Skeletal muscle tissue (tissue), 4 donors: ENCODE results near the gene METTL8. TPM values are rescaled to one million over a fixed set of nuclear protein-coding genes. Genes with fewer than 3 reads are reported as not detected.

ENCODE experiments used
- H3K27ac ChIP-seq: one replicate; pipeline ENCODE4 v1.7.0; 2013; ENCODE audit warnings: mild to moderate bottlenecking, low read depth, low read length, inconsistent platforms
- H3K27me3 ChIP-seq, 3 donors: one replicate each; pipeline ENCODE4 v1.7.0; 2013; ENCODE audit warnings: low read length in 3 of 3; ENCODE audit not compliant: control insufficient read depth in 3 of 3, insufficient read depth in 3 of 3
- H3K36me3 ChIP-seq, 3 donors: one replicate each; pipeline ENCODE4 v1.7.0; 2013; ENCODE audit warnings: low read length in 3 of 3; ENCODE audit not compliant: control insufficient read depth in 3 of 3, insufficient read depth in 3 of 3
- H3K4me1 ChIP-seq, 3 donors: one replicate each; pipeline ENCODE4 v1.7.0; 2013; ENCODE audit warnings: low read length in 3 of 3, mild to moderate bottlenecking in 3 of 3; ENCODE audit not compliant: control insufficient read depth in 3 of 3, insufficient read depth in 3 of 3
- H3K4me3 ChIP-seq, 3 donors: one replicate each; pipeline ENCODE4 v1.7.0; 2013; ENCODE audit warnings: low read length in 3 of 3
- H3K9ac ChIP-seq, 3 donors: one replicate each; pipeline ENCODE4 v1.7.0; 2013; ENCODE audit warnings: low read length in 3 of 3, mild to moderate bottlenecking in 3 of 3, moderate library complexity in 2 of 3, low read depth in 1 of 3
- H3K9me3 ChIP-seq, 3 donors: one replicate each; pipeline ENCODE4 v1.7.0; 2013; ENCODE audit warnings: low read length in 3 of 3; ENCODE audit not compliant: control insufficient read depth in 3 of 3
- total RNA-seq: library from RNA; depleted of rRNA; stranded (reverse); fragments of >200 nt; gene quantifications from one replicate; pipeline ENCODE4 v1.2.3, GENCODE V29; 2014
- donor health status: Osteomylitis.

Gene METTL8, protein sequence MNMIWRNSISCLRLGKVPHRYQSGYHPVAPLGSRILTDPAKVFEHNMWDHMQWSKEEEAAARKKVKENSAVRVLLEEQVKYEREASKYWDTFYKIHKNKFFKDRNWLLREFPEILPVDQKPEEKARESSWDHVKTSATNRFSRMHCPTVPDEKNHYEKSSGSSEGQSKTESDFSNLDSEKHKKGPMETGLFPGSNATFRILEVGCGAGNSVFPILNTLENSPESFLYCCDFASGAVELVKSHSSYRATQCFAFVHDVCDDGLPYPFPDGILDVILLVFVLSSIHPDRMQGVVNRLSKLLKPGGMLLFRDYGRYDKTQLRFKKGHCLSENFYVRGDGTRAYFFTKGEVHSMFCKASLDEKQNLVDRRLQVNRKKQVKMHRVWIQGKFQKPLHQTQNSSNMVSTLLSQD
- 8.4 TPM for total RNA-seq

DNA sequence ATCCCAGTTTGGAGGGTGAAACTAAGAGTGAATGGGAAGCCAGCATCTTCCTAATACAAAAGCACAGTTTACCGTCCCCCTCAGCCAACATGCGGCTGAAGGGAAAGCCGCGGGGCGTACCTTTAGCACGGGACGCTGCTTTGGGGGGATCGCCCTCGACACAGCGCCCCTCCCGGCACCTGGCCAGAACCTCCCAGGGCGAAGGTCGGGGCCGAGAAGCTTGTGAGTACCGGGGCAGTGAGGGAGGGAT lies at the start of gene METTL8:
Gene METTL8 (minus strand): TSS at position 228 of the 250 bp plus-strand sequence. CDS start 41,805 bp downstream, outside the sequence.
- peak within 1 kb of the TSS; percentile 88 for H3K27ac ChIP-seq
- peaks cover 7 to 8% (median 8%) of the 10 kb centered on the region in 3 donors for H3K36me3 ChIP-seq
- peak within 1 kb of the TSS; percentile 79 to 92 (median 88) for H3K9ac ChIP-seq
- no peaks in the 10 kb centered on the region for H3K27me3 ChIP-seq
- H3K4me1 ChIP-seq, result peaks cover 10 to 17% (median 11%) of the 10 kb centered on the region in 3 donors
- peak within 1 kb of the TSS; percentile 90 to 95 (median 90) for H3K4me3 ChIP-seq
- H3K9me3 ChIP-seq, result no peaks in the 10 kb centered on the region

DNA sequence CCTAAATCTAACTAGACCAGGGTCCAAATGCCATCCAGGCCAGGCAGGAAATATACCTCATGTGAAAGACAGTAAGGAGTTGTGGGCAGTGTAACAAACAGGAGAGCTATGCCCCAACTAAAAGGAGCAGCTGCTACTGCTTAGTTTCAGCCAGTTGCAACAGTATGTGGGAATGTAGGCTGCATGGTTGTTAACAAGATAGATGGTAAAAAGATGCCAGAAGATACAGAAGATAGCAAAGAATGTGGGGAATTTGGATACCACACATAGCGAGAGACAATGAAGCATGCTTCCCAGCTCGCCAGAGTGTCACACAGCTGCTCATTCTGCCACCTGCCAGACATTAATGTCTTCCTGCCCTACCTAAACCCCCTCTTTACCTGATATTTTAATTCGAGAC lies 49.1 kb upstream of the METTL8 start:
- Histone ChIP-seq H3K9me3 (no peaks in the 10 kb centered on the region), H3K27ac (no peak overlapping the region), H3K36me3 (peaks cover 9 to 20% (median 18%) of the 10 kb centered on the region in 3 donors), H3K4me3 (no peak overlapping the region), H3K9ac (no peak overlapping the region), H3K4me1 (no peaks in the 10 kb centered on the region), H3K27me3 (no peaks in the 10 kb centered on the region)

DNA sequence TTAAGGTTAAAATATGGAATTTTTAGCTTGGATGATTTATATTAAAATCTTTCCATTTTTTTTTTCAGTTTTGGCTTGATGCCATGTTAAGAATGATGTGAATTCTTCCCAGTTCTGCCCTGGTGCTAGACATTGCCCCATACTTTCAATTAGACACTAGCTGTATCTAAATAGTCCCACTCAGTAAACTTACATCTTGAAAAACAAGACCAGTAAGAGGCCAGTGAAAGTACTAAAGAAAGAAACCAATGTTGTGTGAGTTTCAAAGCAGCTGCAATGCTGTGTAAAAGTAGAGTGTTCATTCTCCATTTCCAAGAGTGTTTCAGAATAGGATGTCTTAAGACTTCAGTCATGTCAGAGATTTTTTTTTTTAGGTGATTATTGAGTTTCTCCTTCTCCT lies 48.5 kb upstream of the METTL8 start:
- Histone ChIP-seq H3K36me3 (peaks cover 9 to 25% (median 22%) of the 10 kb centered on the region in 3 donors), H3K27me3 (no peaks in the 10 kb centered on the region), H3K4me1 (no peaks in the 10 kb centered on the region), H3K4me3 (no peak overlapping the region), H3K9ac (no peak overlapping the region), H3K9me3 (no peaks in the 10 kb centered on the region), H3K27ac (no peak overlapping the region)

DNA sequence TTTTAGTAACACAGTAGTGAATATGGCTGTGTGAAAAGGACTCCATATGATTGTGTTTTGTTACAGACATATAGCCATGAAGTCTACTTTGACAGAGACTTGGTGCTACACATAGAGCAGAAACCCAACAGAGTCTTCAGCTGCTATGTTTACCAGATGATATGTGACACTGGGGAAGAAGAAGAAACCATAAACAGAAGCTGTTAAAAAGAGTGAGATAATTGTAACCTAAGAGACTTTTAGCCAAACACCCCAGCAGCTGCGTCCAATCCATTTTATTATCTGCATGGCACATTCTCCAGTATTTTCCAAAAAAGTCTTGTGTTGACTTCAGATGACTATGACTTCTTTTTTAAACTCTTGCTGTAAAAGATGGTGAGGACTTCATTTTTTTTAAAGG lies 47.1 kb upstream of the METTL8 start:
- H3K9me3 ChIP-seq, result no peaks in the 10 kb centered on the region
- no peak overlapping the region for H3K4me3 ChIP-seq
- H3K27me3 ChIP-seq, result no peaks in the 10 kb centered on the region
- no peak overlapping the region for H3K9ac ChIP-seq
- H3K27ac ChIP-seq, result no peak overlapping the region
- peaks cover 11 to 23% (median 22%) of the 10 kb centered on the region in 3 donors for H3K36me3 ChIP-seq
- H3K4me1 ChIP-seq, result no peaks in the 10 kb centered on the region

DNA sequence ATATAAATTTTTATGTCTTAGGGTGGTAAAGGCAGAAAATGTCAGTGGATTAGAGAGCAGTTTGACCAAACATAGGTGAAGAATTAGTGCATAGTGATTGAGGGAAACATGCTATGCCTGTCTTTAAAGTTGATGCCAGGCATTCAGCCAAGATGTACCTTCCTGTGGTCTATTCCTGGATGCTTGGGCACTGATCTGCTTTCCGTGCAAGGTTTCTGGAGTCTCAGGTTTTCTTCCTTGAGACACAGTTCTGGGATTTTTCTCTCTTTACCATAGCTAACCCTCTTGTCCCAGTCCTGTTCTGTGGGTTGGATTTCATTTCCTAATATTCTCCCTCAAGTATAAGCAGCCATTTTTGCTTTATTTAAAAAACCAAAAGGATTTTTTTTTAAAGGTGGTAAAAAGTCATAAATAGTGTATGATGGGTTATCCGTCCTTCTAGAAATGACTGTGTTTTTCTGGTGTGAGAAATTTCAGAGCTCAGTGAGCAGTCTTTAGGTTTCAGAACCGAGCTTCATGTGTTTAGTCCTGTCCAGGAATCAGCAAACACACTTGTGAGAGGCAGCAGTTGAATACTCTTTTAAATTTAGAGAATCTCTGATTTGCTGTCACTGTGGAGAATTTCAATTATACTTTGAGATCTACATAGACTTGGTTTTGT lies 45.5 kb upstream of the METTL8 start:
- Histone ChIP-seq H3K9me3 (no peaks in the 10 kb centered on the region), H3K27ac (no peak overlapping the region), H3K36me3 (peaks cover 11 to 28% (median 20%) of the 10 kb centered on the region in 3 donors), H3K4me3 (no peak overlapping the region), H3K27me3 (no peaks in the 10 kb centered on the region), H3K9ac (no peak overlapping the region), H3K4me1 (no peaks in the 10 kb centered on the region)

DNA sequence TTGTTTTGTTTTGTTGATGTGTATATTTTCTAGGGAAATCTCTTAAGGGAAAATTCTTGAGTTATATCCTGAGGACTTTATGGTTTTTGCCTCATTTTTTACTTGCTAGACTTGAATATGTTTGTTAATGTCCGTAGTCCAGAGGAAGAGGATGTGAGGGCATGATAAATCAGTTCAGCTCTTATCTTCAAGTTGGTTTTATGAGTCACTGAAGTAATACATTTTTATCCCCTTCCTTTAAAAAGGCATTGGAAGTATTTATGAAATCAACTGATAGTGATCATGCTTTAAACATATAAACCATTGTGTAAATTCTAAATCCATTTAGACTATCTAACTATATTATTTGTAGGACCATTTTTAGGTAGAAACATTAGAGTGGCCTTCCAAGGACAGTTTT lies 44.6 kb upstream of the METTL8 start:
- Histone ChIP-seq H3K9ac (no peak overlapping the region), H3K4me3 (no peak overlapping the region), H3K27me3 (no peaks in the 10 kb centered on the region), H3K9me3 (no peaks in the 10 kb centered on the region), H3K36me3 (peaks cover 11 to 29% (median 23%) of the 10 kb centered on the region in 3 donors), H3K4me1 (no peaks in the 10 kb centered on the region), H3K27ac (no peak overlapping the region)

DNA sequence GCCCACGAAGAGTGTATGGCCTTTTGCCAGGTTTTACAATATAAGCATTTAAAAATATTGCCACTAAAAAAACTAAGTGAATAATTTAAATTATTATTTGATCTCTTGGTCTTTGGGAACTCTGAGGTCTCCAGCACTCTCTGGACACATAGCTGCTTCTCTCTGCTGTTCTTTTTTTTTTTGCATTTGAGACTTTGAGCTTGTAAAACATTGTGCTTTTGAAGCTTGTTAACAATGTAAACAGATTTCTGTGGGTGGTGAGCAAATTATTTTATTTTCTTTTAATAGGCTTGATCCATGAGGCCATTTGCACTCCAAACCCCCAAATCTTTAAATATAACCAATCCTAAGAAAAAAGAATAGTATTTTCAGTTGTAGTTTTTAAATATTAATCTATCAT lies 42.2 kb upstream of the METTL8 start:
- H3K4me1 ChIP-seq, result no peaks in the 10 kb centered on the region
- no peak overlapping the region for H3K4me3 ChIP-seq
- H3K36me3 ChIP-seq, result peaks cover 6 to 25% (median 19%) of the 10 kb centered on the region in 3 donors
- no peak overlapping the region for H3K27ac ChIP-seq
- H3K9me3 ChIP-seq, result no peaks in the 10 kb centered on the region
- H3K9ac ChIP-seq, result no peak overlapping the region
- no peaks in the 10 kb centered on the region for H3K27me3 ChIP-seq

DNA sequence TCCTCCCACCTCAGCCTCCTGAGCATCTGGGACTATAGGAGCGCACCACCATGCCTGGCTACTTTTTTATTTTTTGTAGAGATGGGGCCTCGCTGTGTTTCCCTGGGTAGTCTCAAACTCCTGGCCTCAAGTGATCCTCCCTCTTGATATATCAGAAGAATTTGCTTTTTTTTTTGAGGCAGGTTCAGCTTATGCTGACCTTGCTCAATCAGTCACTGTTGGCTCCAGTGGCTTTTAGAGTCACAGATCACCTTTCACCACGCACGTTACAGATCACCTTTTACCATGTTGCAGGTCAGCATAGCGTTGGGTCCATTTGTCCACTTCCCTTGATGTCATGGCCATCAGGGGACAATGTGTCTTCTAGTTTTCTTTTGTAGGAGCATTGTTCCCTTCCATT lies 36.3 kb upstream of the METTL8 start:
- Histone ChIP-seq H3K36me3 (peaks cover 4 to 28% (median 25%) of the 10 kb centered on the region in 3 donors), H3K9me3 (no peaks in the 10 kb centered on the region), H3K4me1 (no peaks in the 10 kb centered on the region), H3K4me3 (no peak overlapping the region), H3K27ac (no peak overlapping the region), H3K27me3 (no peaks in the 10 kb centered on the region), H3K9ac (no peak overlapping the region)

DNA sequence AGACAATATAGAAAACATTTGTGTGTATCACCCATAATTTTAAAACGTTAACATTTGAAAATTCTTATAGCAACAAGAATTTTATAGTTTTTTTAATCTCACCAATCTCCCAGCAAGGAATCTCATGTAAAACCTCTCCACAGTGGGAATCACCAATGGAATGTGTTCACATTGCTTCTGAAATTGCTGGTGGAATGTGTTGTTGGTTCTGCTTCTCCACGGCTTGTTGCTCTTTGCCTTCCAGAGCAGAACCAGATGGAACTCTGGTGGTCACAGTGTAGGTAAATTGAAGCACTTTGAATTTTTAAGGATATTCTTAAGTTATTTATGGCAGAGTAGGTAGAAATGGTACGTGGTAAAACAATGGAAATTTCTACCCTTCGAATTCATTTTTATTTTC lies 35.4 kb upstream of the METTL8 start:
- no peaks in the 10 kb centered on the region for H3K4me1 ChIP-seq

DNA sequence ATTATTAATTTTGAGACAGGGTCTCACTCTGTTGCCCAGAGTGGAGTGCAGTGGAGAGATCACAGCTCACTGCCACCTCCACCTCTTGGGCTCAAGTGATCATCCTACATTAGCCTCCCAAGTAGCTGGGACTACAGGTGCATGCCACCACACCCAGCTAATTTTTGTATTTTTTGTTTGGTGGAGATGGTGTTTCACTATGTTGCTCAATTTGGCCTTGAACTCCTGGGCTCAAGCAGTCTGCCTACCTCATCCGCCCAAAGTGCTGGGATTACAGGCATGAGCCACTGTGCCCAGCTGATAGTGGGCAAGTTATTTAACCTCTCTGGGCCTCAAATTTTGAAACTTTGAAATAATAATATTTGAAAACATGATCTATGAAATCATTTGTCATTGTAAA lies 26.7 kb upstream of the METTL8 start:
- Histone ChIP-seq H3K9ac (no peak overlapping the region), H3K27me3 (no peaks in the 10 kb centered on the region), H3K27ac (no peak overlapping the region), H3K4me3 (no peak overlapping the region), H3K9me3 (no peaks in the 10 kb centered on the region), H3K4me1 (no peaks in the 10 kb centered on the region), H3K36me3 (peaks cover 0 to 9% (median 0%) of the 10 kb centered on the region in 3 donors)

More for the DNA sequence above, 35.4 kb upstream of the METTL8 start:
- Histone ChIP-seq H3K9ac (no peak overlapping the region), H3K27me3 (no peaks in the 10 kb centered on the region), H3K4me3 (no peak overlapping the region), H3K36me3 (peaks cover 4 to 21% (median 19%) of the 10 kb centered on the region in 3 donors), H3K9me3 (no peaks in the 10 kb centered on the region), H3K27ac (no peak overlapping the region)
